Measurements from ENCODE around the gene GDPD2.
A peak's percentile ranks its signal among the peaks of the same experiment; 100 is the strongest.

Gene GDPD2

GRCh38 chrX:70446380-70447350, 23.6 kb downstream of the GDPD2 start:
- in situ Hi-C loops (cut with HindIII; ENCODE audit: low pct_ligation_motif_present, low sequenced_read_pairs), result no loop called here
- no peak for DNase-seq
- Histone ChIP-seq H3K27ac (no peak overlapping the region), H3K4me3 (ENCODE audit: low read depth, low read length) (no peak overlapping the region), H3K27me3 (replicated peaks) (peaks cover 2% of the 10 kb centered on the region), H3K36me3 (replicated peaks) (no peaks in the 10 kb centered on the region)
- TF ChIP-seq CTCF (IDR thresholded peaks at IDR 0.05; ENCODE audit: low read depth, low read length, missing control alignments), result no peak

- Histone ChIP-seq H3K27me3 (replicated peaks) (peaks cover 2% of the 10 kb centered on the region), H3K27ac (no peak overlapping the region), H3K36me3 (replicated peaks) (no peaks in the 10 kb centered on the region), H3K4me3 (ENCODE audit: low read depth, low read length) (no peak overlapping the region)
- TF ChIP-seq CTCF (IDR thresholded peaks at IDR 0.05; ENCODE audit: low read depth, low read length, missing control alignments), result no peak
- no peak for DNase-seq
- in situ Hi-C loops (cut with HindIII; ENCODE audit: low pct_ligation_motif_present, low sequenced_read_pairs), result no loop called here
These were observed 26.4 kb downstream of the GDPD2 start for GRCh38 chrX:70449457-70449966.

GRCh38 chrX:70452143-70452733, 29.1 kb downstream of the GDPD2 start:
- in situ Hi-C loops (cut with HindIII; ENCODE audit: low pct_ligation_motif_present, low sequenced_read_pairs), result no loop called here
- no peak for DNase-seq
- Histone ChIP-seq H3K27ac (no peak overlapping the region), H3K4me3 (ENCODE audit: low read depth, low read length) (peak overlapping the region; percentile 57), H3K27me3 (replicated peaks) (no peaks in the 10 kb centered on the region), H3K36me3 (replicated peaks) (no peaks in the 10 kb centered on the region)
- peak; percentile 81 for TF ChIP-seq CTCF (IDR thresholded peaks at IDR 0.05; ENCODE audit: low read depth, low read length, missing control alignments)

- Histone ChIP-seq H3K27ac (no peak overlapping the region), H3K36me3 (replicated peaks) (no peaks in the 10 kb centered on the region), H3K4me3 (ENCODE audit: low read depth, low read length) (peak overlapping the region; percentile 57), H3K27me3 (replicated peaks) (no peaks in the 10 kb centered on the region)
- no peak for TF ChIP-seq CTCF (IDR thresholded peaks at IDR 0.05; ENCODE audit: low read depth, low read length, missing control alignments)
- in situ Hi-C loops (cut with HindIII; ENCODE audit: low pct_ligation_motif_present, low sequenced_read_pairs), result no loop called here
- DNase-seq, result no peak
These were observed 30.0 kb downstream of the GDPD2 start for GRCh38 chrX:70453024-70453618.

GRCh38 chrX:70454441-70455365, 31.6 kb downstream of the GDPD2 start:
- Histone ChIP-seq H3K27me3 (replicated peaks) (no peaks in the 10 kb centered on the region), H3K36me3 (replicated peaks) (no peaks in the 10 kb centered on the region), H3K27ac (no peak overlapping the region), H3K4me3 (ENCODE audit: low read depth, low read length) (peak overlapping the region; percentile 59)
- in situ Hi-C loops (cut with HindIII; ENCODE audit: low pct_ligation_motif_present, low sequenced_read_pairs), result no loop called here
- DNase-seq, result peak; percentile 49
- peak; percentile 93 for TF ChIP-seq CTCF (IDR thresholded peaks at IDR 0.05; ENCODE audit: low read depth, low read length, missing control alignments)

Measured in brain microvascular endothelial cell (primary cell).